ENCODE data around the gene CRPPA. TPM values are rescaled to one million over a fixed set of nuclear protein-coding genes. Genes with fewer than 3 reads are reported as not detected.
"Not testable (repeated sequence)": the region's sequence is repeated elsewhere in the genome, so short reads cannot be mapped to it uniquely, and the experiment has no call there.

Gene CRPPA
- total and polyA plus RNA-seq, 2 of the 4 experiments (the other 2 are of a cell fraction), result 0.67 to 1.3 TPM

- H2AK9ac ChIP-seq (replicated peaks; ENCODE audit: low read depth, low read length, poor library complexity); H3K9ac ChIP-seq (ENCODE audit: low read depth, low read length); H3K4me1 ChIP-seq (ENCODE audit: control insufficient read depth, insufficient read depth, low read length); dilution Hi-C loops (cut with HindIII; ENCODE audit: low sequenced_read_pairs, unreplicated experiment); H2BK20ac ChIP-seq (ENCODE audit: low read depth, low read length); POLR2A ChIA-PET (ENCODE audit: unreplicated experiment); H2AFZ ChIP-seq (replicated peaks; ENCODE audit: low read length, poor library complexity); ATAC-seq (ENCODE audit: low read depth); H3K18ac ChIP-seq (ENCODE audit: low read depth, low read length); H4K5ac ChIP-seq (ENCODE audit: low read depth, low read length); H2BK15ac ChIP-seq (ENCODE audit: low read depth, low read length); DNase-seq; H3K23ac ChIP-seq (ENCODE audit: low read depth, low read length); H2BK120ac ChIP-seq (ENCODE audit: low read depth, low read length); H3K9me1 ChIP-seq (ENCODE audit: insufficient read depth, low read length); H3K36me3 ChIP-seq (ENCODE audit: control insufficient read depth, insufficient read depth, low read length); H3K56ac ChIP-seq (ENCODE audit: extremely low read depth, insufficient read depth, low read length); H4K20me1 ChIP-seq (ENCODE audit: insufficient read depth, low read length); H3K4me2 ChIP-seq (ENCODE audit: low read depth, low read length); H4K91ac ChIP-seq (ENCODE audit: insufficient read depth, low read depth, low read length); H3K27me3 ChIP-seq (ENCODE audit: control insufficient read depth, insufficient read depth, low read length); H3K4ac ChIP-seq (ENCODE audit: low read depth, low read length); H3K79me1 ChIP-seq (ENCODE audit: low read depth in 1 of 2, low read length in 2 of 2); H3K14ac ChIP-seq (replicated peaks; ENCODE audit: low read depth, low read length); H2BK5ac ChIP-seq (ENCODE audit: low read depth, low read length, poor library complexity, severe bottlenecking); in situ Hi-C loops (cut with MboI; ENCODE audit: low sequenced_read_pairs); H2AK5ac ChIP-seq (ENCODE audit: low read depth, low read length); intact Hi-C loops (cut with micrococcal nuclease); H3K9me3 ChIP-seq (ENCODE audit: control insufficient read depth, insufficient read depth, low read length); H3K4me3 ChIP-seq (ENCODE audit: insufficient read depth, low read depth, low read length); BruUV-seq (replicated peaks); H3K27ac ChIP-seq (ENCODE audit: insufficient read depth, low read length); H4K8ac ChIP-seq (ENCODE audit: low read depth in 2 of 2, low read length in 2 of 2): not testable (repeated sequence)
- CTCF ChIA-PET, result interaction anchor here (0.7 kb wide), 1 partner anchor 52 kb away, joined by 3 read pairs; no protein-coding TSS in a partner anchor
- whole genome bisulfite sequencing, 2 experiments (ENCODE audit: extremely low coverage in 2 of 2, insufficient read length in 1 of 2), result no CpG with 5 or more reads among the region's 2 CpGs
Measured at GRCh38 chr7:16443871-16444270, 22.5 kb upstream of the CRPPA start.

Measured in IMR-90 (cell line).